ENCODE results near the gene KRCC1.

Gene KRCC1

GRCh38 chr2:88099798-88100488 is 44.4 kb upstream of the KRCC1 start:
- TF ChIP-seq ISL1 (CRISPR knock-in tag; IDR thresholded peaks at IDR 0.05), result peak; percentile 37
- TF ChIP-seq CSDC2 (CRISPR knock-in tag; IDR thresholded peaks at IDR 0.05), result no peak
- TF ChIP-seq GLIS3 (CRISPR knock-in tag; IDR thresholded peaks at IDR 0.05), result no peak
- no peak for ATAC-seq

- TF ChIP-seq ZFP3 (CRISPR knock-in tag; IDR thresholded peaks at IDR 0.05) (no peak), TOX (CRISPR knock-in tag; IDR thresholded peaks at IDR 0.05; ENCODE audit: borderline replicate concordance) (no peak), SNAI2 (CRISPR knock-in tag; IDR thresholded peaks at IDR 0.05) (no peak), CSRNP3 (CRISPR knock-in tag; IDR thresholded peaks at IDR 0.05) (no peak), TCF4 (CRISPR knock-in tag; IDR thresholded peaks at IDR 0.05; ENCODE audit: borderline replicate concordance) (no peak), CREB5 (CRISPR knock-in tag; IDR thresholded peaks at IDR 0.05; ENCODE audit: low read depth) (no peak), TSHZ2 (CRISPR knock-in tag; IDR thresholded peaks at IDR 0.05) (no peak), ARNTL (CRISPR knock-in tag; IDR thresholded peaks at IDR 0.05; ENCODE audit: borderline replicate concordance, low read depth) (no peak), ZFP30 (CRISPR knock-in tag; IDR thresholded peaks at IDR 0.05) (no peak)
- ATAC-seq, result no peak
Measured at GRCh38 chr2:88098558-88098900, 42.9 kb upstream of the KRCC1 start.

GRCh38 chr2:88097891-88098557 is 42.4 kb upstream of the KRCC1 start:
- TF ChIP-seq ZNF8 (CRISPR knock-in tag; IDR thresholded peaks at IDR 0.05), result no peak
- no peak for TF ChIP-seq GLIS3 (CRISPR knock-in tag; IDR thresholded peaks at IDR 0.05)
- no peak for TF ChIP-seq CSRNP3 (CRISPR knock-in tag; IDR thresholded peaks at IDR 0.05)
- TF ChIP-seq PPARA (CRISPR knock-in tag; IDR thresholded peaks at IDR 0.05; ENCODE audit: borderline replicate concordance), result no peak
- no peak for TF ChIP-seq ZNF70 (CRISPR knock-in tag; IDR thresholded peaks at IDR 0.05)
- TF ChIP-seq ESRRG (CRISPR knock-in tag; IDR thresholded peaks at IDR 0.05), result no peak
- no peak for TF ChIP-seq TCF4 (CRISPR knock-in tag; IDR thresholded peaks at IDR 0.05; ENCODE audit: borderline replicate concordance)
- TF ChIP-seq TSHZ2 (CRISPR knock-in tag; IDR thresholded peaks at IDR 0.05), result no peak
- TF ChIP-seq CSDC2 (CRISPR knock-in tag; IDR thresholded peaks at IDR 0.05), result no peak
- no peak for TF ChIP-seq TOX (CRISPR knock-in tag; IDR thresholded peaks at IDR 0.05; ENCODE audit: borderline replicate concordance)
- TF ChIP-seq OSR1 (CRISPR knock-in tag; IDR thresholded peaks at IDR 0.05), result no peak
- TF ChIP-seq PATZ1 (CRISPR knock-in tag; IDR thresholded peaks at IDR 0.05; ENCODE audit: borderline replicate concordance), result no peak
- TF ChIP-seq CREB5 (CRISPR knock-in tag; IDR thresholded peaks at IDR 0.05; ENCODE audit: low read depth), result no peak
- no peak for ATAC-seq

Measured in SK-N-SH treated with all-trans-retinoic acid at 6 μM for 48 hours (cell line).